Hematopoietic multipotent progenitor cell treated with erythropoietin and hydrocortisone succinate and interleukin-3 and kit ligand, for 8 days (in vitro differentiated cells): ENCODE measurements around the gene HPCA.
"Not testable (repeated sequence)": the region's sequence is repeated elsewhere in the genome, so short reads cannot be mapped to it uniquely, and the experiment has no call there.

Source experiments
- DNase-seq: peaks from one replicate; pipeline ENCODE4 v3.0.0-alpha.2; 2015

Gene HPCA

DNA sequence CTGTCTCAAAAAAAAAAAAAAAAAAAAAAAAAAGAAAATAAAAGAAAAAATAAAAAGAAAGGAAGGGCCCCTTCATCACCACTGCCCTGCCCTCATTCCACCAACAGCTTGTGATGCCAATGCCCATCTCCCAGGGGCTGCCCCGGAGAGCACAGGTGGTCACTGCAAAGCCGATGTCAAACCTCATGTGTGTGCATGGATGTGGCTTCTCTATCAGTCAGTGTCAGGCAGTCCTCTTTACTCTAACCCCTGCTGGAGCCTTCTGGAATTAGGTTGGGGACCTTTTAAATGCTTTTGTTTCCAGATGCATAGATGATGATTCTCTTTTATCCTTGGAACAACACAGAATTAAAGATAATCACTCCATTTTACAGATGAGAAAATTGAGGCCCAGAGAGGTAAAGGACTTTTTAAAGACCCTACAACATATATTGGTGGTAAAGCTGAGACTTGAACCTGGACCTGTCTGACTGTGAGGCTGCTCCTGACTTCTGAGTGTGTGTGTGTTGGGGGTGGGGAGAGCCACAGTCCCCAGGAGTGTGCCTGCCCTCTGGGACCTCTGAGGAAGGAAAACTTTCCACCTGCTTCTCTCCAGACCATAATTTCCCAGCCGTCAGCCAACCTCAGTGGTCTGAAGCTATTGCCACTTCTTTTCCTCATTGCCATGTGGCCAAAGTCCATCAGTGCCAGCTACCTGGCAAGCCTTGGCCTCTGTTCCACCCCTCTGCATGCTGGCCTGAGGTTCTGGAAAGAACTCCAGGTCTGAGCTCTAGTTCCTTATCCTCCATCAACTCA lies 17.9 kb downstream of the HPCA start:
- no peak for DNase-seq

DNA sequence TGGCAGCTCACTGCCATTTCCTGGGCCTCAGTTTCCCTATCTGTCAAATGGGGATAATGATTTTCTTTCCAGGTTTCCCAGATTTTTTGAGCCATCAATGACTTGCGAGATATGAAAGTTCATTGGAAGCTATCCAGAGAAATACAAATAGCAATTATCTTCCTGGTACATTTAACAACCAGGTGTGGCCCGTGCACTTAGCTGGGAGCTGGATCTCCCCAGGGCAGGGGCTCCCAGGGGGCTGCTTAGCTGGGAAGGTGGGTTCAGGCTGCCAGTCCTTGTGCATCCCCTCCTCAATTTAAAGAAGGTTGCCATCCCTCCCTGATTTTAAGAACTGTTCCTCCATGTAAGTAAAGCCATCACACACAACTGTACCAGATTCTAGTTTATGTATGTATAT lies 18.5 kb downstream of the HPCA start:
- no peak for DNase-seq

DNA sequence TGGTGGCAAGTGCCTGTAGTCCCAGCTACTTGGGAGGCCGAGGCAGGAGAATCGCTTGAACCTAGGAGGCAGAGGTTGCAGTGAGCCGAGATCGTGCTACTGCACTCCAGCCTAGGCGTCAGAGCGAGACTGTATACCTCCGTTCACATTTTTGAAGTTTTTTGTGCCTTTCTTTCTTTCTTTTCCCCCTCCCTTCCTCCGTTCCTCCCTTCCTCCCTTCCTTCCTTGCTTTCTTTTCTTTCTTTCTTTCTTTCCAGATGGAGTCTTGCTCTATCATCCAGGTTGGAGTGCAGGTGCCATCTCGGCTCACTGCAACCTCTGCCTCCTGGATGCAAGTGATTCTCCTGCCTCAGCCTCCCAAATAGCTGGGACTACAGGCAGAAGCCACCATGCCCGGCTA lies 19.3 kb downstream of the HPCA start:
- not testable (repeated sequence) for DNase-seq

DNA sequence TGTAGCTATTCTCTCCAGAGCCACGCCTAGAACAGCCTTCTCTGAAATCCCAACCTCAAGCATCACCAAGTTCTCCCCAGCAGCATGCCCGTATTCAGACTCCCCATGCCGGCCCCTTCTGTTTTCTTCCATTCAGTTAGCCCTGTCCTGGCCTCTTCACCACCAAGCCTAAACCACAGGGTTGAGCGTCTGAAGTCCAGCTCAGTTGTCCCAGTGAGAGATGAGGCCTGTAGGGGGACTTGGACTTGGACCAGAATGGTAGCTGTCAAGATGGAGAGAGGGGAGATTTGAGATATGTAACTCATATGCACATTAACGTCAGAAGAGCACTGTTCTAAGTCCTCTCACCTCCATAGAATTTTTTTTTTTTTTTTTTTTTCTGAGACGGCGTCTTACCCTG lies 20.4 kb downstream of the HPCA start:
- no peak for DNase-seq

DNA sequence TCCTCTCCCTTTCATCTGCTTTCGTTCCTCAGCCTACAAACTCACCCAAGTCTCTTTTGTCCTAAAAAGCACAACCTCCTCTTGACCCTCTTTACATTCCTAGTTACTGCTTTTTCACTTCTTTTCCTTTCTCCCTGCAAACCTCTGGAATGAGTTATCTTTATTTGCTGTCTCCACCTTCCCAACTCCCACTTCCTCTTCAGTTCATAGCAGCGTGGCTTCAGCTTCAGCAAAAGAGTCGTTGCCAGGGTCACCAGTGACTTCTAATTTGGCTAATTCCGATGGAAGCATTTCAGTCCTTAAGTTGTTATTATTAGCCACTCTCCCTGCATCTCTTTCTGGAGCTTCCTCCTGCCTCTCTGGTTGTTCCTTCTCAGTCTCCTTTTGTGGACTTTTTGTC lies 21.1 kb downstream of the HPCA start:
- no peak for DNase-seq

DNA sequence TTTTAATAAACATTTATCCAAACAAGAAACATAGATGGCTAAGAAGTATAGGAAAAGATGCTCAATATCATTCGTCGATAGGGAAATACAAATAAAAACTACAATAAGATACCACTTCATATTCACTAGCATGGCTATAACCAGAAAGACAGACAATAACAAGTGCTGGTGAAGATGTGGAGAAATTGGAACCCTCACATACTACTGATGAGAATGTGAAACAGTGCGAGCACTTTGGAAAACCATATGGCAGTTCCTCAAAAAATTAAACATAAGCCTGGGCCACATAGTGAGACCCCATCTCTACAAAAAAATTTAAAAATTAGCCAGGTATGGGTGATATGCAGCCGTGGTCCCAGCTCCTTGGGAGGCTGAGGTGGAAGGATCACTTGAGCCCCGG lies 24.0 kb downstream of the HPCA start:
- no peak for DNase-seq

DNA sequence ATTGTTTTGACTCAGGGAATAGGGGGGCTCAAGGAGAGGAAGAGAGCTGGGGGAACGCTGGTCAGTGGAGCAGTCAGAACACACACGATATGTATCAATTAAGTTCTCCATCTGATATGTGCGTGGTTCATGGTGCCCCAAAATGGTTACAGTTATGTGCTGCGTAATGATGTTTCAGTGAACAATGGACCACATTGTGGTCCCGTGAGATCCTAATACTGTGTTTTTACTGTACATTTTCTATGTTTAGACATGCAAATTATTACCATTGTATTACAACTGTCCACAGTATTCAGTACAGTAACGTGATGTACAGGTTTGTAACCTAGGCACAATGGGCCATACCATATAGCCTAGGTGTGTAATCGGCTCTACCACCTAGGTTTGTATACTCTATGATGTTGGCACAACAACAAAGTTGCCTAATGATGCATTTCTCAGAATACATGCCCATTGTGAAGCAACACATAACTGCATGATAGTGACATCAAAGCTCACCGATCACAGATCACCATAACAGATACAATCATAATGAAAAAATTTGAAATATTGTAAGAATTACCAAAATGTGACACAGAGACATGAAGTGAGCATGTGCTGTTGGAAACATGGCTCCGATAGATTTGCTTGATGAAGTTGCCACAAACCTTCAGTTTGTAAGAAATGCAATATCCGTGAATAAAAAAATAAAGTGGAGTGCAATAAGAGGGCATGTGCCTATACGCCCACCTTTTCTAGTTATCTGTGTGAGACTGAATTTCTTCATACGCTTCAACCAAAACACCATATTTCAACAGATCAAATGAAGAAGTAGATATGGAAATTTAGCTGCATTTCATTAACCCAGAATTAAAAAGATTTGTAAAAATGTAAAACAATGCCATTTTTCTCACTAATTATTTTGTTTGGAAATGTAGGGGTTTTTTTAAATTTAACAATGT lies 29.7 kb downstream of the HPCA start:
- no peak for DNase-seq

DNA sequence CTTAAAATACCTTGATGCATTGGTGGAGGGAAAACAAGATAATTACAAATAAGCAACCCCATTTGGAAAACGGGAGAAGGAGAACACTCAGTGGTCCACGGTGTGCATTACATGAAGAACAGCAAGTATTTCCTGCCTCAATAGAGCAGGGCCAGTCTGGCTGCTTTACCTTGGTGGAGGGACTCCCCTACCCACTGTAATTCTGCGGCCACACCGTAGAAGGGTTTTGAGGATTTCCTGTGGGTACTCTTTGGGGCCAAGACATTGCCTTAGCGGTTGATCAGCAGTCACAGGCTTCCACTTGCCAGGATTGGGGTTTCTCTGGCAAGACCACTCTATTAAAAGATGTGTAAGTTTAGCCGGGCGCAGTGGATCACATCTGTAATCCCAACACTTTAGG lies 31.2 kb downstream of the HPCA start:
- no peak for DNase-seq

DNA sequence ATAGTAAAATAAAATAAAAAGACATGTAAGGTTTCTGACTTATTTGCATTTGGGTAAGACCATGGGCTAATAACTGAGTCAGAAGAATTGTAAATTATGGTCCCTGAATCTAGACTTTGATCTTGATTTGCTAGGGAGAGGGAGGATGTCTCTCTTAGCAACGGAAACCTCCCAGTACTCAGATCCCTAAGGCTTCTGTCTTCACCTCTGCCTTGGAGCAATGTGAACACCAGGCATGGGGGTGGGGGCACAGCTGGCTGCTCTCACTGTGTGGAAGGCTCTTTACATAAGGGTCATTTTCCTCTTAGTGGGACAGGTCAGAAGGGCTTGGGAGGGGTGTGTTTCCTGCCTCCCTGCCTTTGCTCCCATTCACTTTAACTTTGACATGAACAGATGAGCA lies 31.9 kb downstream of the HPCA start:
- no peak for DNase-seq

DNA sequence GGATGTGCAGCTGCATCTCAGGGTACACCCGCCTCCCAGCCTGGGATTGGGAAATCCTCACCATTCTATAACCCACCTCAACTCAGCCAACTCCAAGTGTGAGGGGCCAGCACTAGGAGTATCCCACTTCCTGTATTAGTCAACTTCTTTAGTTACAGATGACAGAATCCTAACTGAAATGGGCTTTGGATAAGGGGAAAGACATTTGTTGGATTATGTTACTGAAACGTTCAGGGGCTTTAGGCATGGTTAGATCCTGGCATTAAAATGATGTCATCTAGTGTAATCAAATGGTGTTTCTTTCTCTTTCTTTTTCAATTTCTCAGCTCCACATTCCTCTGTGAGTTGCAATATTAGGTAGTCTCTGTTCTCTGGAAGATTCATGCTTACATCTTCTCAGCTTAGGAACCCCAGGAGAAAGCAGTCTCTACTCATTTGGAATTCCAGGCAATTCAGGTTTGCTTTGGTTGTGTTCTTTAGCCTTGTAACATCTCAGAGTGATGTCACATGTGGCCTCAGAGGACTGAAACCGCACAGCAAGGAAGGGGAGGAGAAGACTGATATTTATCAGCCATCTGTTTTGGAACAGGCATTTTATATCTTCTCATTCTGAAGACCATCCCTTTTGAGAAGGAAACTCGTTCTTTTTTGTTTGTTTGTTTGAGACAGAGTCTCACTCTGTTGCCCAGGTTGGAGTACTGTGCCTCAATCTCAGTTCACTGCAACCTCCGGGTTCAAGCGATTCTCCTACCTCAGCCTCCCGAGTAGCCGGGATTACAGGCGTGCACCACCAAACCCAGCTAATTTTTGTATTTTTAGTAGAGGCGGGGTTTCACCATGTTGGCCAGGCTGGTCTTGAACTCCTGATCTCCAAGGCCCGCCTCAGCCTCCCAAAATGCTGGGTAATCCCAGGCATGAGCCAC lies 33.8 kb downstream of the HPCA start:
- DNase-seq: peak; percentile 20

DNA sequence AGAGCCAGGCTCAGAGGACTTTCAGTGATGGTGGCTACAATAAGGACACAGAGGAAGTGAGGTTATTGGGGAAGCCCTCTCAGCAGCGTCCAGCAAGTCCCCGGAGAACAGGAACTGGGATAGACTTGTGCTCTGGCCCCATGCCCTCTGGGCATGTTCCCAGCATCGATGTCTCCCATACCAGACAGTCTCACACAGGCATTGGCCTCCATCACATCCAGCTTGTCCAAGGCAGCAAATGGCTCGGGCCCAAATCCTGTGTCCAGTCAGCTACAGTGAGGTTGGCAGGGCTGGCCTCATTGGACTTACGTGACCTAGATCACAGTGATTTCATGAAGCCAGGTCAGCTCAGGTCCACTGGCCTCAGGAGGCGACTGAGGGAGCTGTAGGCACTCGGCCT lies 34.5 kb downstream of the HPCA start:
- DNase-seq: no peak

DNA sequence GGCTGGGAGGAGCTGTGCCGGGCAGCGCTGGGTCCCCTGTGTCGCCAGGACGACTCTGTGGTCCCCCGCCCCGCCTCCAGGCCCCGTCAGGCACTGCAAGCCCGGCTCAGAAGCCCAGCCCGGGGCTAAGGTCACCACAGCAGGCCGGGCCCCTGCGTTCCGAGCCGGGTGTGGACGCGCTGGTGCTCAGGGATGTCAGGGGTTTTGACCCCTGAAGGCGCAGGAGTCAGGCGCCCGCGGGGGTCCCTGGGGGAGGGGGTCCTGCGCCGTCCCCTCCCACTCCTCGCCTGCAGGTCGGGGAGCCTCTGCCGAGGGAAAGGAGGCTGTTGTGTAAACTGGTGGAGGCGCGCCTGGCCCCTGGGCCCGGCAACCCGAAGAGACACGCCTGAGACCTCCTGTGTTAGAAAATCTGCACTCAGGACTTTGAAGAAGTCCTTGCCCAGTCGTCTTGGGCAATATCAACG lies 38.6 kb downstream of the HPCA start:
- DNase-seq: no peak

DNA sequence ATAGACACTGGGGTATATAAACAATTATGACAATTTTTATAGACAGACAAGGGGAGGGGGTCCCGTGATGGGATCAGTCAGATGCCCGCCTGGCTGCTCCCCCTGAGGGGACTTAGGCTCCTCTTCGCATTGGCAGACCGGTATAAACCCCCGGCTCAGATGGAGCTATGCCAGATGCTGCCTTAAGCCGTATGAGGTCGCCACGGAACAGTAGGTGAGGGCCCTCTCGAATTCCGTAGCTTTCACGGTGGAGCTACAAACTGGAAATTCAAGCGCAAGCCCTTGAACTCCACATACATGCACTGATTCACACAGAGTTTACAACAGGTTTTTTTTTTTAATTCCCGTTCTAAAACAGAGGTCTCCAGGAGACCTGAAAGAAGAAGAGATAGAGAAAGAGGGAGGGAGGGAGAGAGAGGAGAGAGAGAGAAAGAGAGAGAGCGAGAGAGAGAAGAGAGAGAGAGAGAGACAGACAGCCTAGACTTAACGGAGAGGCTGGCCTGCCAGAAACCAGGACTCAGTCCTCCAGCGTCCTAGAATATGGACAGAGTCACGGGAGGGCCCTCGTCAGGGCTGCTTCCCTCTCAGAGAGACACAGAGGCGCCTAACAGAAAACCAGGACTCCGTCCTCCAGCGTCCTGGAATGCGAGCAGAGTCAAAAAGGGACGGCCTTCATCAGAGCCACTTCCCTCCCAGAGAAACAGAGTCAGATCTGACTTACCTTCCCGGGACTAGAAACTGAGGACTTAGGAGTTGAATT lies 39.3 kb downstream of the HPCA start:
- peak; percentile 12 for DNase-seq

DNA sequence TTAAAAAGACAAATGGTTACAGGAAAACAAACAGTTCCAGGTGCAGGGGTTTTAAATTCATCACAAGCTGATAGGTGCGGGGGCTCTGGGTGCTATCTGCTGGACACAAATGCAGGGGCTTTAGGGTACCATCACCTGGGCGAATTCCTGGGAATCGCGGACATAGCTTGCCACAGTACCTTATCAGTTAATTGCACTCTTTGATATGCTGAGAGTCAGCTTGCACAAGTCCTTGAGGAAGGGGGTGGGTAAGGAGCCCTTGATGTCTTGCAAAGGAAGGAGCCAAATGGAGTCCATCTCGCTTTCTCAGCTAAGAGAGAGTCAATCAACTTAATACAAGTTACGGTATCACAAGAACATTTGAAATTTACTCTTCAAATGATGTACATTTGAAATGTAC lies 40.3 kb downstream of the HPCA start:
- DNase-seq: peak; percentile 16

DNA sequence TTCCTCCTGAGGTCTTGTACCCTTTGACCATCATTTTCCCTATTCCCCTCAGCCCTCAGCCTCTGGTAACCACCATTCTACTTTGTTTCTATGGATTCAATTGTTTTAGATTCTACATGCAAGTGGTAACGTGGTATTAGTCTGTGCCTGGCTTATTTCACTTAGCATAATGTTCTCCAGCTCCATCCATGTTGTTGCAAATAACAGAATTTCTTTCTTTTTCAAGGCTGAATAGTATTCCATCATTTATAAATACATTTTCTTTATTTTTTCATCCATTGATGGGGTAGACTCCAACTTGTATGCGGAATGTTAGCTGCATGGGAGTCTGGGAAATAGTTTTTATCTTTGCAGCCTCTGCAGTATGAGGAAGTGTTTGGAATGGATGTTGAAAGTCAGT lies 41.1 kb downstream of the HPCA start:
- DNase-seq: no peak

DNA sequence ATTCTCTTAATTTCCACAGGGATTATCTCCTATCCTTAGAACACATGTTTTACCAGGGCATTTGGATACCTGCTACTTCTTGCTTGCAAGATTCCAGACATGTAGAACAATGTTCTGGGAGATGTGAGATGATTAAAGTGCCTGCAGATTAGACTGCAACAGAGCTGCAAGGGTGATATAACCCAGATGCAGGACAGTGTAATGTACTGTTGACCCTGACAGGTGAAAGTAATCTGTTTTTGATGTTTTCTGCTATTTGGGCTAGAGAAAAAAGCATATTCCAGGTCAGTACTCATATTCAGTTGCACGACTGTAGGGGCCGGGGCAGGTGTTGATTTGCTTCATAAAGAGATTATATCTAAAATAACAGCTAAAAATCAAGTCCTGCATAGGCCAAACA lies 42.0 kb downstream of the HPCA start:
- no peak for DNase-seq

DNA sequence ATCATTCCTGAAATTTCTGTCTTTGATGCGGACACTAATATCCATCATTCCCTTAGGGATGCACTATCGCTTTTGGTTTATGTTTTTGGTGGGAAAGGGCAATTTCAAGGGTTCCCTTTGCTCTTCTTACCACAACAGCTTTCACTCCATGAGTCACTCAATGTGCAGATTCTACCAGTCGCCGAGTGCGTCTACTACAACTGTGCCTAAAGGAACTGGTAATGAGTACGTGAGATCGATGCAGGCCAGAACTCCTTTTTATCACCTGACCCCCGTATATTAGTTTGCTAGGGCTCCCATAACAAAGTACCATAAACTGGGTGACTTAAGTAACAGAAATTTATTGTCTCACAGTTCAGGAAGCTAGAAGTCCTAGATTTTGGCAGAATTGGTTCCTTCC lies 42.4 kb downstream of the HPCA start:
- no peak for DNase-seq

DNA sequence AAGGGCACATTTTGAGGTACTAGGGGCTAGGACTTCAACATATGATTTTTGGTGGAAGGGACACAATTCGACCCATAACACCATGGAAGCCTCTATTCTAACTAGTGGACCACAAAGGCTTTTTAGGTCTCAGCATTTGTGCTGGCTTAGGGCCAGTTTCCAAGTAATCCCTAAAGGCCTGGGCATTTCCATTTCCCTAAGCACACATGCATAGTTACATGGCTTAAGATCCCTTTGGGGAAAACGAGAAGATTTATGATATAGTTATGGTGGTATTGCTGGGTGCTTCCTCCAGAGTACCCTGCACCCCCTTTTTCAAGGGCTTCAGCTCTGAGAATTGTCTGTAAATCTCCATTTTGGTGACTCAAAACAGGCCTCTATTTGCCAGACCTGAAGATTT lies 43.1 kb downstream of the HPCA start:
- no peak for DNase-seq

DNA sequence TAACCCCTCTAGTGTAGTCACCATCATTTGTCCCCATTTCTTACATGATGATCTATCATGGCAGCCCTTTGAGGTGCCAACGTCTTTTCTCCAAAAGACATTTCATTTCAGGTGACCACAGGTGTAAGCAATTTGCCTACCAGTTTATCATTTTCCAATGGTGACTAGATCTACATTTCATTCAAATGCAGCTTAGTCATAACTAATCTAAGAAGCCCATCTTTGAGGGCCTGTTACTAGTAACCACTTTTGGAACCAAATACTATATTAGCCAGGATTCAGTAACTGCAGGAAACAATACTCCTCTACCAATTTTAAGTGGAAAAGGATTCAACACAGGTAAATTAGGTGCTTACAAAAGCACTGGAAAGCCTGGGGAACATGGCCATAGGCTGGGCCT lies 45.5 kb downstream of the HPCA start:
- DNase-seq: no peak

DNA sequence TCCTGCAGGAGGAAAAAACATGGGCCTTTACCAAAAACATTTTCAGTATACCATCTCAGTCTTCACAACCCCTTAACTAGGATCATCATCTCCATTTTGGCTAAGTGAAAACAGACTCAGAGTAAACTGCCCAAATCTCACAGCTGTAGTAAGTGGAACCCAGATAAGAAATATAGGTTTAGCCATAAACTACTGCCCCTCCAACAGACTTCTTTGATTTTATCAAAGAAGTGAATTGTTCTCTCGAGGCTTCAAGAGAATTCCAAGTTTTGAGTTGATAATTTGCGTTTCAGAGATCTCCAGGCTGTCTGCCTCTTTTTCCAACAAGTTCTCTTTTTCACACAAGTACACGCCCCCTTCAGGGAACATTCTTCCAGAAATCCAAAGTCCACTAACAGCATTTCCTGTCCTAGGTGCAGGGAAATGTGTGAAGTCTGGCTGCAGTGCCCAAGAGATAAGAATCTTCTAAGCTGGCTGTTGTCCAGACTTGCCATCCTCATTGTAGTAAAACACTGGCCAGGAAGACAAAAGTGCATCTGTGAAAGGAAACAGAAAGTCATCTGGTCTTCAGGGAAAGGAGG lies 47.5 kb downstream of the HPCA start:
- peak; percentile 42 for DNase-seq

DNA sequence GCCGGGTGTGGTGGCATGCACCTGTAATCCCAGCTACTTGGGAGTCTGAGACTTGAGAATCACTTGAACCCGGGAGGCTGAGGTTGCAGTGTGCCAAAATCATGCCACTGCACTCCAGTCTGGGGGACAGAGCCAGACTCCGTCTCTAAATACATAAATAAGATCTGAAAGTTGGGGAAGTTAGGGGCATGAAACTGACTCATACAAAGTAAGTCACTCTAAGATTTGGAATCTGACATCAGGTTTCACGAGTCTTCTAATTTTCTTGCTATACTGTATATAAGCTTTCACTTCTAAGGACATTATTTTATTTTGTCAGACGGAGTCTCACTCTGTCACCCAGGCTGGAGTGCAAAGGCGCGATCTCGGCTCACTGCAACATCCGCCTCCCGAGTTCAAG lies 48.2 kb downstream of the HPCA start:
- DNase-seq: no peak

DNA sequence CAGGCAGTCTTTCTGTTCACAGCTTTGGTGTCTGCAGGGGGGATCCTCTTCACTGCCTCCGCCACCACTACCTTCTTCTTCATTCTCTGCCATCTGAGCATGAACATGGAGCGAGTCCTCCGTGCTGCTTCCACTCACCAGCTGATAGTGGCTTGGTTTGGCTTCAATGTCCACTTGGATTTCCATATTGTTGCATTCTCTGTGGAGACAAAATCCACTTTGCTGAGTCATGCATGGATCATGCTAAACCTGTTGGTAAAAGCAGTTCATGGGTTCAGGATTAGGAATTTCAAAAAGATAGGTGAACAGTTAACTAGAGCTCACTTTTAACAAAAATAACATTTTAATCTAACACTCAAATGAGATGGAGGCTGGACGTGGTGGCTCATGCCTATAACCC lies 50.8 kb downstream of the HPCA start:
- no peak for DNase-seq
